Liver (tissue), 3 donors: ENCODE measurements around the gene EDIL3.

ENCODE experiments used
- ATF3 ChIP-seq: IDR thresholded peaks from 2 replicates; pipeline ENCODE4 v1.6.1; 2016; ENCODE audit warnings: antibody characterized with exemption
- CTCF ChIP-seq: fragments of 150-350 bp; IDR thresholded peaks from 2 replicates; pipeline ENCODE4 v1.5.1; 2017; ENCODE audit warnings: improper control_type of control experiment, low read depth, low read length; ENCODE audit not compliant: missing input control
- RAD21 ChIP-seq, 2 donors: IDR thresholded peaks; 2 replicates each; pipeline ENCODE4 v1.6.1; 2016; ENCODE audit warnings: antibody characterized with exemption in 2 of 2, mild to moderate bottlenecking in 2 of 2
- REST ChIP-seq: IDR thresholded peaks from 2 replicates; pipeline ENCODE4 v1.6.1; 2016; ENCODE audit warnings: antibody characterized with exemption, mild to moderate bottlenecking
- donor health status: healthy.
- donor health status: healthy.

GRCh38 chr5:84275609-84276008, 109.1 kb downstream of the EDIL3 start:
- TF ChIP-seq CTCF (no peak), ATF3 (no peak), RAD21 (IDR thresholded peaks at IDR 0.05) (no peak), REST (no peak)
